GM13976 (cell line): Measurements from ENCODE around the gene GP1BB.

ENCODE experiments used
- DNase-seq: peaks from one replicate; pipeline ENCODE4 v3.0.0; 2012; ENCODE audit warnings: low spot score
- in situ Hi-C: fragments of 300-500 bp; cut with MboI; formaldehyde crosslinking; loops from one replicate; pipeline ENCODE4 v1.12.0; 2022; ENCODE audit warnings: low sequenced_read_pairs, mixed read lengths, inconsistent platforms; ENCODE audit not compliant: unreplicated experiment
- TF ChIP-seq, protein P1 (sequence below): IDR thresholded peaks from 2 replicates; pipeline ENCODE4 v1.5.1; 2012; ENCODE audit warnings: borderline replicate concordance, mild to moderate bottlenecking; ENCODE audit not compliant: insufficient read depth; ENCODE audit errors: extremely low read depth, missing control alignments, control extremely low read depth

Gene GP1BB

DNA sequence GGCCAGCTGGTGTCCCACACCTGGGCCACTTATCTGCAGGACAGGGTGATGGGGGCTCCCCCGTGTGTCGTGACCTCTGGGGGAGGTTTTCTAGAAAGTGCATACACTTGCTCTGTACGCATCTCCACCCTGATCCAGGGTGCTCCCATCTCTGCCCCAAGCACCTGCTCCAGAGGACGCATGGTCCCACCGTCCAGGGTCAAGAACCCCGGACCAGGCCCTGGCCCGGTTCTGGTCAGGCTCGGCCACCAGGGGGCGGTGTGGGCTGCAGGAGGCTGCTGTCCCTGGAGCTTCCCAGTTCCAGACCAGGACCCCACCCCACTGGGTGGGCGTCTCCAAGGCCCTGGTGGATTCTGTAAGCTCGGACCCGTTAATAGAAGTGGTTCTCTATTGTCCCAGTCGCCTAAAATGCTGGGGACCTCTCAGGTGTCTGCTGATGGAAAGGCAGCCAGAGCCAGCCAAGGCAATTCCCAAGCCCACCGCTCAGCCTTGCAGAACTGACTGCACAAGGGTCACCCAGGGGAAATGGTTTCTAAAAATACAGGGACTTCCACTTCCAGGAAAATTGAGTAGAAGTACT is 43.7 kb upstream of the GP1BB start:
- in situ Hi-C loops, result no loop called here
- DNase-seq, result peak; percentile 58
- TF ChIP-seq, protein P1, sequence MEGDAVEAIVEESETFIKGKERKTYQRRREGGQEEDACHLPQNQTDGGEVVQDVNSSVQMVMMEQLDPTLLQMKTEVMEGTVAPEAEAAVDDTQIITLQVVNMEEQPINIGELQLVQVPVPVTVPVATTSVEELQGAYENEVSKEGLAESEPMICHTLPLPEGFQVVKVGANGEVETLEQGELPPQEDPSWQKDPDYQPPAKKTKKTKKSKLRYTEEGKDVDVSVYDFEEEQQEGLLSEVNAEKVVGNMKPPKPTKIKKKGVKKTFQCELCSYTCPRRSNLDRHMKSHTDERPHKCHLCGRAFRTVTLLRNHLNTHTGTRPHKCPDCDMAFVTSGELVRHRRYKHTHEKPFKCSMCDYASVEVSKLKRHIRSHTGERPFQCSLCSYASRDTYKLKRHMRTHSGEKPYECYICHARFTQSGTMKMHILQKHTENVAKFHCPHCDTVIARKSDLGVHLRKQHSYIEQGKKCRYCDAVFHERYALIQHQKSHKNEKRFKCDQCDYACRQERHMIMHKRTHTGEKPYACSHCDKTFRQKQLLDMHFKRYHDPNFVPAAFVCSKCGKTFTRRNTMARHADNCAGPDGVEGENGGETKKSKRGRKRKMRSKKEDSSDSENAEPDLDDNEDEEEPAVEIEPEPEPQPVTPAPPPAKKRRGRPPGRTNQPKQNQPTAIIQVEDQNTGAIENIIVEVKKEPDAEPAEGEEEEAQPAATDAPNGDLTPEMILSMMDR, result peak; percentile 42

DNA sequence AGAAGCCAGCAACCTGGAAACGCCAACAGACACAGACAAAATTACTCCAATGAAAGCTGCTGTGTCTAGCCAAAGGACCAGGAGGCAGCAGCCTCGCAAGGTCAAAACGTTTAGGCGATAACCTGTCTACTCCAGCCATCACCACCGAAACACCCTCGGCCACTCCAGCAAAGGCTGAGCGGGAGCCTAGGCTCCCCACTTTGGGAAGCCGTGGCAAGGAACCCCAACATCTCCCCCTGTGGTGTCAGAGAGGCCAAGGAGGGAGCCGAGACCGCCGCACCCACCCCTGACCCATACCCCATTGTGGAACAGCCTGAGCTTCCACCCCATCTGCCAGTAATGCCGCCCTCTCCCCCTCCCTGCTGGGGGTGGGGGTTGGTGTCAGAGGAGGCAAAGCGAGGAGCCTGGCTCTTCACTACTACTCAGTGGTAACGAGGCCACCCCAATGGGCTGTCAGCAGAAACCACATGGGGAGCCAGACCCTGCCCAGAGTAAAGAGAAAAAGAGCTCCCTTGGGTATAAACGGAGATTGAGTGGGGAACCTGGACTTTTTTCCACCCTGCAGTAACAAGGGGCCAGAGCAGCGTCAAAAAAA is 43.0 kb upstream of the GP1BB start:
- in situ Hi-C loops, result no loop called here
- no peak for DNase-seq
- TF ChIP-seq, protein P1, result no peak

GRCh38 chr22:19680911-19681862 is 42.2 kb upstream of the GP1BB start:
- TF ChIP-seq, protein P1, result no peak
- in situ Hi-C loops, result no loop called here
- DNase-seq, result no peak

DNA sequence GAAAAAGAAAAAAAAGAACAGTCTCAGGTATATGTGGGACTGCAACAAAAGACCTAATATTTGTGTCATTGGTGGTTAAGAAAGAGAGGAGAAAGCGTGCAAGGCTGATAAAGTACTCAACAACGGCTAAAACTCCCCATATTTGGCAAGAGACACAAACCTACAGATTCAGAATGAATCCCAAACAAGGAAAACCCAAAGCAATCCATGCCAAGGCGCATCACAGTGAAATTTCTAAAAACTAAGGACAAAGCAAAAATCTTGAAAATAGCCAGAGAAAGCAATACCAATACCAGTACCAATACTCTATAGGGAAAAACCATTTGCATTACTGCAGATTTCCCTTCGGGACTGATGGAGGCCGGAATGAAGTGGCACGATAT is 41.5 kb upstream of the GP1BB start:
- in situ Hi-C loops, result no loop called here
- DNase-seq, result no peak
- TF ChIP-seq, protein P1, result no peak

DNA sequence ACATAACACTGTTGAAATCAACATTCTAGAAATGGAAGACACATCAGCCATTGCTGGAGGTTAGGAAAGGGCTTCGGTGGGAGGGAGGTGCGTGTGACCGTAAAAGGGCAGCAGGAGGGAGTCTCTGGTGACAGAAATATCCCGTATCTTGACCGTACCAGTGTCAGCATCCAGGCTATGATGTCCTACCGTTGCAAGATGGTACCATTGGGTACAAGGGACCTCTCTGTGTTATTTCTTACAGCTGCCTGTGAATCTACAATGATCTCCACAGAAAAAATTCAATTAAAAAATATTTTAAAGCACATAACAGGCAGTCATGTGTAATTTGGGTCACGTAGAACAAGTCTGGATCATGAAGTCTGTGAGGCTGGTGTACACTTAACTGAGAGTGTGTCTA is 36.4 kb upstream of the GP1BB start:
- in situ Hi-C loops, result no loop called here
- TF ChIP-seq, protein P1, result no peak
- no peak for DNase-seq

DNA sequence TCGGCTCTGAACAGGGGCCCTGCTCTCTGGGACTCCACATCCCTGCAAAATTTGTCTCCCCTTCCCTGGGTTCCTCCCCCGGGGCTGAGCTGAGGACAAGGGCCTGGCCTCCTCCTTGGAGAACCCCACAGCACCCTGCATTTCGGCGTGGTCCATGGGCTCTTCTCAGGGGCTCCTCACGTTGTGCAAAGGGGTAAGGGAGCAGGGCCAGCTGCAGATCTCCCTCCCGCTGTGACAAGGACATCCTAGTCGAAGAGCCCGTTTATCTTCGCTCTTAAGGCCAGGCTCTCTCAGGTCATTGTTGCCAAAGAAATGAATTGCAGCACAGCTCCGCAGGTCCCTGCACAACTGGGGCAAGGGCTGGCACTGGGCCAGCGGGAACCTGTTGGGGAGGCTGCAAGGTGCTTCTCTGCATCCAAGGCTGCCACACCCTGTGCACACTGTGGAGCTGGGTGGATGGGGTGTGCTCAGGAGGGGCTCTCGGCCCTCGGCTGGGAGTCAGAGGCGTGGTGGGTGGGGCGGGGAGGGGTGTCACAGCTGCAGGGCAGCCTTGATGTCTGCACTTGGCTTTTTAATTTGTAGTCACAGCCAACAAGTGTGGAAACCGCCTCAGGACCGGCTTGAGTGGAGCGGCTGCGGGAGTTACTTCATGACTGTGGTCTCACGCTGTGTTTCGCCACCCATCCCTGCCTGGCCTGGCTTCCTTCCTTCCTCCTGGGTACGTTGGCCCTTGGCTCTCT is 35.6 kb upstream of the GP1BB start:
- DNase-seq, result no peak
- TF ChIP-seq, protein P1, result no peak
- in situ Hi-C loops, result no loop called here
